A549 treated with GW870086 at 1 μM for 4 hours (cell line): Measurements from ENCODE around the gene LDB1. TPM values are rescaled to one million over a fixed set of nuclear protein-coding genes. Genes with fewer than 3 reads are reported as not detected.

Source experiments
- total RNA-seq: library from RNA; stranded (reverse); fragments of 200-300 nt; extraction: Qiagen RNA extraction; gene quantifications from 5 replicates; pipeline ENCODE4 v1.2.3, GENCODE V29; 2022; ENCODE audit warnings: low read depth

Gene LDB1, protein sequence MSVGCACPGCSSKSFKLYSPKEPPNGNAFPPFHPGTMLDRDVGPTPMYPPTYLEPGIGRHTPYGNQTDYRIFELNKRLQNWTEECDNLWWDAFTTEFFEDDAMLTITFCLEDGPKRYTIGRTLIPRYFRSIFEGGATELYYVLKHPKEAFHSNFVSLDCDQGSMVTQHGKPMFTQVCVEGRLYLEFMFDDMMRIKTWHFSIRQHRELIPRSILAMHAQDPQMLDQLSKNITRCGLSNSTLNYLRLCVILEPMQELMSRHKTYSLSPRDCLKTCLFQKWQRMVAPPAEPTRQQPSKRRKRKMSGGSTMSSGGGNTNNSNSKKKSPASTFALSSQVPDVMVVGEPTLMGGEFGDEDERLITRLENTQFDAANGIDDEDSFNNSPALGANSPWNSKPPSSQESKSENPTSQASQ
- total RNA-seq: 28.2 to 36.5 TPM (median 35.1 TPM) in 5 replicates

DNA sequence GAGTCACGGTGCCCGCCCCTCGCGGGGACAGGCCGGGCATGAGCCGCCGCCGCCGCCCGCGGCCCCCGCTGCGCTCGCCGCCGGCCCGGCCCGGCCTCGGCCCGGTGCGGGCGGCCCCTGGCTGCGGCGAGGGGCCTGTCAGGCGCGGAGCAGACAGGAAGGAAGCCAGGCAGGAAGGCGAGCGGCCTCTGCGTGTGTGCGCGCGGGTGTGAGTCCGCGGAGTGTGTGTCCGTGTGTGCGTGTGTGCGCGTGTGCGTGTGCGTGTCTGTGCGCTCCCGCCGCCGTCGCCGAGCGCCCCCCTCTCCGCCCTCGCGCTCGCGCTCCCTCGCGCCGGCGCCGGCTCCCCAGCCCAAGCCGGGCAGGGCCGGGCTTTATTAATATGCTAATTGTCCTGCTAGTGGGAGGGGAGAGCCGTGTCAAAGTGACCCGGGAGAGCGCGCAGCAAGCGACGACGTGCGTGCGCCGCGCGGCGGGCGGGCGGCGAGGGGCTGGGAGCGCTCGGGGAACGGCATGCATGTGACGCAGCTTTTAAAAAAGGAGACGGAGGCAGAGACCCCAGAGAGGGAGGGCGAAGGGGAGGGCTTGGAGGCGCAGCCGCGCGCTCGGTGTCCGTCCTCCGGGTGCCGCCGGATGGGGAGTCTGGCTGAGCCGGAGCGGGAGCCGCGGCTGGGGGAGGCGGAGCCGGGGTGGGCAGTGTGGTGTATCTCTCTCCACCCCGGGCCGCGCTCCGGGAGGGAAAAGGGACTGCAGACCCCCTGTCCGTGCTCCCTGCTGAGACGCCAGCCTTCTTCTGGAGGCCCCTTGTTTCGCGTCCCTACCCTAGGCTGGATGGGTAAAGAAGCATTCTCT, at the start of gene LDB1:
Gene LDB1 (minus strand): TSS at position 227 of the 849 bp plus-strand sequence. CDS start 258 bp downstream, outside the sequence.

DNA sequence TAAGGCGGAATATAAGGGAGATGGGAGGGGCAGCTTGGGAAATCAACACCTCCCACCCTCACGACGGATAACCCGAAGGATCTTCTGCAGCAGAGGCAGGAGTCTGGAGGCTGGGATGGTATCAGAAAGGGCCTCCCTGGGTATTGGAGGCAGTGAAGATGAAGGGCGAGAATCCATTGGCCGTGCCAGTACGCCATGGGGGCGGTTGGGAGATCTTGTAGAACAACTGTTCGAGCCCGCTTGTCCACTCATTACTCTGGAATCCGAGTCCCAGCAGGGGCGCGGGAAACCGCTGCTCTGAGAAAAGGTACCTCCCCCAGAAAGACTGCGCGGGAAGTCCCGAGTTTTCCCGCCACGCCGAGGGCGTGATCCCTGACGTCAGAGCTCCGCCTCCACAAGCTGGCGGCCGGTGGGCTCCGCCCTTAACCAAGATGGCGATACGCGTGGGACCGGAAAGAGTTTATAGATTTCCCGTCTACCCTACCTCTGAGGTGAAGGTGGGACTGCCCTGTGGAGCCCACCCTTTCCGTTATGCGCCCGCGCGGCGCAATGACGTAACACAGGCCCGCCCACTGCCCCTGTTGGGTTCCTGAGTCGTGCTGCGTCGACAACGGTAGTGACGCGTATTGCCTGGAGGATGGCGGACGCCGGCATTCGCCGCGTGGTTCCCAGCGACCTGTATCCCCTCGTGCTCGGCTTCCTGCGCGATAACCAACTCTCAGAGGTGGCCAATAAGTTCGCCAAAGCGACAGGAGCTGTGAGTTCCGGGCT, 31.8 kb upstream of the LDB1 start, which contains the start of gene NOLC1:
Gene NOLC1 (plus strand): TSS at position 616 of the 771 bp plus-strand sequence. CDS start 22 bp downstream, at position 638.

DNA sequence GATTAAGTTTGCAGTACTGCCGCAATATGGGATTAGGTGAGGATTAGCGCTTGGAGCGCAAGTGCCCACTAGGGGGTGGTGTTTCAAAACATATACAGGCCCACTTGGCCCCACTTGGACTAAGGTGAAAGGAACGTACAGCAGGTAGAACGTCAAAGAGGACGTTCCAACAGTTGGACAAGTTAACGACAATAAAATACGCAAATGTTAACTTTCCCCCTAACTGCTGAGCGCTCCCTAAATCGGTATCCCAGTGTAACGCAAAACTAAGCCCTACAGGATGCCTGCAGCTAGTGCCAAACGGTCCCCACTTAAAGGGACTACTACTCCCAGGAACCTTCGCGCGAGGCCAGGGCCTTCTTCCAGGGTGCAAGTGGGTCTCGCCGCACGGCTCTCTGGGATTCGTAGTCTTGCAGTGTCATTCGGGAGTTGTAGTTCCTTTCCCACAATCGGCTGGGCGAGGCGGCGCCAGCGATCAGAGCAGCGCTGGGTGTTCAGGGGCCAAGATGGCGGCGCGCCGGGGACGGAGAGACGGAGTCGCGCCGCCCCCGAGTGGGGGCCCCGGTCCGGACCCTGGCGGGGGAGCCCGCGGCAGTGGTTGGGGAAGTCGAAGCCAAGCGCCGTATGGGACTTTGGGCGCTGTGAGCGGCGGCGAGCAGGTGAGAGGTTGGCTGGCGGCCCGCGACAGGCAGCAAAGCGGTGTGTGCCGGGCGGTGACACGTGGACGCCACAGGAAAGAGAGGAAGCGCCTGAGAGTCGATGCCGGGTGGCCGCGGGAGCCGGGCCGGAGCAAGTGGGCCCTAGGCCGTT, 12.6 kb upstream of the LDB1 start, which contains the start of gene PPRC1:
Gene PPRC1 (plus strand): TSS at position 478 of the 810 bp plus-strand sequence. CDS start 29 bp downstream, at position 507.

DNA sequence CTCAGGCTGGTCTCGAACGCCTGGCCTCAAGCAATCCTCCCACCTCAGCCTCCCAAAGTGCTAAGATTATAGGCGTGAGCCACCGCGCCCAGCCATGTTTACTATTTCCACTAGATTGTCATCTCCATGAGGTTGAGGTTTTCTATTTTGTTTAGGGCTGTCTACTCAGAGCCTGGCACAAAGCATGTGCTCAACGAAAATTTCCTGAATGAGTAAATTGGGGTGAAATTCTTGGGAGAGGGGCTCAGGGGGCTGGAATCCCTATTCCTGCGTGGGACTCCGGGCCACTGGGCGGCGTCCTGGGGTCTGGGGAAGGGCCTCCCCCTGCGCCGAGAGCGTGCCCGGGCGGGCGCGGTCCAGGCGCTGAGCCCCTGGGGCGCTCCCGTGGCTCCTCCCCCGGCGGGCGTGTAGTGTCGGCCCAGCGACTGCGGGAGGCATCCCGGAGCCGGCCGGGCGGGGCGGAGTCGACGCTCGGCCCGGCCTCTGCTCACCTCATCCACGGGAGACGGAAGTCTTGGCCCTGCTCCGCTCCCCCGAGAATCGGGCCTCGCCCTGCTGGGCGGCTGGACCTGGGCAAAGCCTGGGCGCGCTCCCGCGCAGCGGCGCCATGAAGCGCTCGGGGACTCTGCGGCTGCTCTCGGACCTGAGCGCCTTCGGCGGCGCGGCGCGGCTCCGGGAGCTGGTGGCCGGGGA, 55.2 kb downstream of the LDB1 start, which contains the start of gene HPS6:
Gene HPS6 (plus strand): TSS at position 482 of the 693 bp plus-strand sequence. CDS start 126 bp downstream, at position 608.

Other genes with a start within 250 kb of the LDB1 start
- 10.0 to 12.2 TPM (median 11.1 TPM) in 5 replicates for gene ARMH3, start 64.2 kb downstream of the LDB1 start, total RNA-seq
- gene HPS6, start 55.0 kb downstream of the LDB1 start, total RNA-seq: 27.0 to 37.5 TPM (median 34.4 TPM) in 5 replicates
- 44.0 to 59.5 TPM (median 55.9 TPM) in 5 replicates for gene PPRC1, start 12.7 kb upstream of the LDB1 start, total RNA-seq
- gene NOLC1, start 32.0 kb upstream of the LDB1 start, total RNA-seq: 160 to 171 TPM (median 166 TPM) in 5 replicates
- gene ELOVL3, start 105.9 kb upstream of the LDB1 start, total RNA-seq: 0.14 to 0.45 TPM (median 0.27 TPM) in 4 of 5 replicates, not detected in the other
- 0.40 to 0.89 TPM (median 0.85 TPM) in 5 replicates for gene PITX3, start 121.1 kb upstream of the LDB1 start, total RNA-seq
- gene GBF1, start 125.2 kb upstream of the LDB1 start, total RNA-seq: 21.8 to 25.4 TPM (median 23.2 TPM) in 5 replicates